ENCODE data around the gene SYNDIG1. TPM values are rescaled to one million over a fixed set of nuclear protein-coding genes. Genes with fewer than 3 reads are reported as not detected.

SYNDIG1 gene
- total and polyA plus RNA-seq, 9 of the 15 experiments (the other 6 are each of a cell fraction or from before 2014, with no cell fraction given) = not detected

DNA sequence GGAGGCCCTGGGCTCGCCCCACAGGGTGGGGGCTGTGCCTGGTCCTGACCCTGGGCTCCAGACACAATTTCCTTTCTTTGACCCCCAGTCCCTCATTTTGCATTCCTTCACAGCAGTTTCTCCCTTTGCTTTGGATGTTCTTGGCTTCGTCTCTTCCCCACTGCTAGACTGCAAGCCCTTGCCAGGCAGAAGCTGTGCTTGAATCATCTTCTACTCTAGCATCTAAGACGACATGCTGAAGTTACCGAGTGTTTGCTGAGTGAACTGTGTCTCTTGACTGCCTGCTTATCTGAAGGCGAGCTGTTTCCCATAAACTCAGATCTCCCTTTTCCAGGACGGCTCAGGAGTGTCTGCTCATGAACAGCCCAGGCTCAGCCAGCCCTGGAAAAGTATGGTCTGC is 14.3 kb upstream of the SYNDIG1 start:
- Histone ChIP-seq H3K79me2 (ENCODE audit: control insufficient read depth, insufficient read depth, low read length) (no peaks in the 10 kb centered on the region), H3K9me1 (ENCODE audit: control insufficient read depth, insufficient read depth, low read length) (no peaks in the 10 kb centered on the region), H4K20me1 (replicated peaks; ENCODE audit: control insufficient read depth, insufficient read depth, low read length) (no peaks in the 10 kb centered on the region; the same call in 1 of the 2 replicates), H3K9ac (ENCODE audit: insufficient read depth in 1 of 2, low read depth in 2 of 2, low read length in 2 of 2) (no peak overlapping the region), H2AFZ (ENCODE audit: low read depth, low read length) (no peak overlapping the region), H3K4me3 (no peak overlapping the region), H3K9me3 (replicated peaks; ENCODE audit: control insufficient read depth, insufficient read depth, low read depth, low read length) (no peaks in the 10 kb centered on the region), H3K4me2 (ENCODE audit: insufficient read depth, low read length) (no peak overlapping the region), H3K27me3 (ENCODE audit: control insufficient read depth in 2 of 2, insufficient read depth in 2 of 2, low read length in 2 of 2) (no peaks in the 10 kb centered on the region), H3K27ac (ENCODE audit: extremely low read depth, low read depth, low read length) (no peak overlapping the region), H3K36me3 (ENCODE audit: control insufficient read depth, insufficient read depth, low read length) (no peaks in the 10 kb centered on the region), H3K4me1 (replicated peaks in 1 of 2; ENCODE audit: control insufficient read depth in 2 of 2, insufficient read depth in 2 of 2, low read length in 2 of 2) (no peaks in the 10 kb centered on the region)
- 0% methylated on average over 5 of the region's 6 CpGs for WGBS (ENCODE audit: insufficient coverage, low coverage, missing lambda C conversion rate)
- in situ Hi-C loops (cut with MboI) (no loop called here), intact Hi-C loops (cut with micrococcal nuclease) (no loop called here)
- no TSS peak for BruUV-seq (replicated peaks)
- no peak for ATAC-seq
- DNase-seq (ENCODE audit: extremely low read depth in 1 of 4, low spot score in 3 of 4) = no peak
- no peak for FAIRE-seq
- CTCF ChIA-PET (ENCODE audit: low intra/inter-chr PET ratio) = no interaction called here
- POLR2A ChIA-PET = no interaction called here
- TF ChIP-seq MCM2 (IDR thresholded peaks at IDR 0.05; ENCODE audit: low read depth) (no peak), SIRT6 (IDR thresholded peaks at IDR 0.05; ENCODE audit: low read depth, low read length) (no peak), U2AF2 (optimal IDR thresholded peaks at IDR 0.05; ENCODE audit: low read depth, low read length) (no peak), STAG1 (CRISPR knock-in tag; IDR thresholded peaks at IDR 0.05; ENCODE audit: borderline replicate concordance) (no peak), FOXK1 (CRISPR knock-in tag; IDR thresholded peaks at IDR 0.05; ENCODE audit: borderline replicate concordance) (no peak), HCFC1 (IDR thresholded peaks at IDR 0.05; ENCODE audit: low read depth, low read length) (no peak)
- TF ChIP-seq, protein P1, sequence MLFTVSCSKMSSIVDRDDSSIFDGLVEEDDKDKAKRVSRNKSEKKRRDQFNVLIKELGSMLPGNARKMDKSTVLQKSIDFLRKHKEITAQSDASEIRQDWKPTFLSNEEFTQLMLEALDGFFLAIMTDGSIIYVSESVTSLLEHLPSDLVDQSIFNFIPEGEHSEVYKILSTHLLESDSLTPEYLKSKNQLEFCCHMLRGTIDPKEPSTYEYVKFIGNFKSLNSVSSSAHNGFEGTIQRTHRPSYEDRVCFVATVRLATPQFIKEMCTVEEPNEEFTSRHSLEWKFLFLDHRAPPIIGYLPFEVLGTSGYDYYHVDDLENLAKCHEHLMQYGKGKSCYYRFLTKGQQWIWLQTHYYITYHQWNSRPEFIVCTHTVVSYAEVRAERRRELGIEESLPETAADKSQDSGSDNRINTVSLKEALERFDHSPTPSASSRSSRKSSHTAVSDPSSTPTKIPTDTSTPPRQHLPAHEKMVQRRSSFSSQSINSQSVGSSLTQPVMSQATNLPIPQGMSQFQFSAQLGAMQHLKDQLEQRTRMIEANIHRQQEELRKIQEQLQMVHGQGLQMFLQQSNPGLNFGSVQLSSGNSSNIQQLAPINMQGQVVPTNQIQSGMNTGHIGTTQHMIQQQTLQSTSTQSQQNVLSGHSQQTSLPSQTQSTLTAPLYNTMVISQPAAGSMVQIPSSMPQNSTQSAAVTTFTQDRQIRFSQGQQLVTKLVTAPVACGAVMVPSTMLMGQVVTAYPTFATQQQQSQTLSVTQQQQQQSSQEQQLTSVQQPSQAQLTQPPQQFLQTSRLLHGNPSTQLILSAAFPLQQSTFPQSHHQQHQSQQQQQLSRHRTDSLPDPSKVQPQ (CRISPR knock-in tag; IDR thresholded peaks at IDR 0.05; ENCODE audit: borderline replicate concordance) = no peak
- TF ChIP-seq, protein P2, sequence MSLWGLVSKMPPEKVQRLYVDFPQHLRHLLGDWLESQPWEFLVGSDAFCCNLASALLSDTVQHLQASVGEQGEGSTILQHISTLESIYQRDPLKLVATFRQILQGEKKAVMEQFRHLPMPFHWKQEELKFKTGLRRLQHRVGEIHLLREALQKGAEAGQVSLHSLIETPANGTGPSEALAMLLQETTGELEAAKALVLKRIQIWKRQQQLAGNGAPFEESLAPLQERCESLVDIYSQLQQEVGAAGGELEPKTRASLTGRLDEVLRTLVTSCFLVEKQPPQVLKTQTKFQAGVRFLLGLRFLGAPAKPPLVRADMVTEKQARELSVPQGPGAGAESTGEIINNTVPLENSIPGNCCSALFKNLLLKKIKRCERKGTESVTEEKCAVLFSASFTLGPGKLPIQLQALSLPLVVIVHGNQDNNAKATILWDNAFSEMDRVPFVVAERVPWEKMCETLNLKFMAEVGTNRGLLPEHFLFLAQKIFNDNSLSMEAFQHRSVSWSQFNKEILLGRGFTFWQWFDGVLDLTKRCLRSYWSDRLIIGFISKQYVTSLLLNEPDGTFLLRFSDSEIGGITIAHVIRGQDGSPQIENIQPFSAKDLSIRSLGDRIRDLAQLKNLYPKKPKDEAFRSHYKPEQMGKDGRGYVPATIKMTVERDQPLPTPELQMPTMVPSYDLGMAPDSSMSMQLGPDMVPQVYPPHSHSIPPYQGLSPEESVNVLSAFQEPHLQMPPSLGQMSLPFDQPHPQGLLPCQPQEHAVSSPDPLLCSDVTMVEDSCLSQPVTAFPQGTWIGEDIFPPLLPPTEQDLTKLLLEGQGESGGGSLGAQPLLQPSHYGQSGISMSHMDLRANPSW (CRISPR knock-in tag; IDR thresholded peaks at IDR 0.05) = no peak
- TF ChIP-seq, protein P3, sequence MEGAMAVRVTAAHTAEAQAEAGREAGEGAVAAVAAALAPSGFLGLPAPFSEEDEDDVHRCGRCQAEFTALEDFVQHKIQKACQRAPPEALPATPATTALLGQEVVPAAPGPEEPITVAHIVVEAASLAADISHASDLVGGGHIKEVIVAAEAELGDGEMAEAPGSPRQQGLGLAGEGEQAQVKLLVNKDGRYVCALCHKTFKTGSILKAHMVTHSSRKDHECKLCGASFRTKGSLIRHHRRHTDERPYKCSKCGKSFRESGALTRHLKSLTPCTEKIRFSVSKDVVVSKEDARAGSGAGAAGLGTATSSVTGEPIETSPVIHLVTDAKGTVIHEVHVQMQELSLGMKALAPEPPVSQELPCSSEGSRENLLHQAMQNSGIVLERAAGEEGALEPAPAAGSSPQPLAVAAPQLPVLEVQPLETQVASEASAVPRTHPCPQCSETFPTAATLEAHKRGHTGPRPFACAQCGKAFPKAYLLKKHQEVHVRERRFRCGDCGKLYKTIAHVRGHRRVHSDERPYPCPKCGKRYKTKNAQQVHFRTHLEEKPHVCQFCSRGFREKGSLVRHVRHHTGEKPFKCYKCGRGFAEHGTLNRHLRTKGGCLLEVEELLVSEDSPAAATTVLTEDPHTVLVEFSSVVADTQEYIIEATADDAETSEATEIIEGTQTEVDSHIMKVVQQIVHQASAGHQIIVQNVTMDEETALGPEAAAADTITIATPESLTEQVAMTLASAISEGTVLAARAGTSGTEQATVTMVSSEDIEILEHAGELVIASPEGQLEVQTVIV (CRISPR knock-in tag; IDR thresholded peaks at IDR 0.05; ENCODE audit: borderline replicate concordance) = no peak
- TF ChIP-seq, protein P4, sequence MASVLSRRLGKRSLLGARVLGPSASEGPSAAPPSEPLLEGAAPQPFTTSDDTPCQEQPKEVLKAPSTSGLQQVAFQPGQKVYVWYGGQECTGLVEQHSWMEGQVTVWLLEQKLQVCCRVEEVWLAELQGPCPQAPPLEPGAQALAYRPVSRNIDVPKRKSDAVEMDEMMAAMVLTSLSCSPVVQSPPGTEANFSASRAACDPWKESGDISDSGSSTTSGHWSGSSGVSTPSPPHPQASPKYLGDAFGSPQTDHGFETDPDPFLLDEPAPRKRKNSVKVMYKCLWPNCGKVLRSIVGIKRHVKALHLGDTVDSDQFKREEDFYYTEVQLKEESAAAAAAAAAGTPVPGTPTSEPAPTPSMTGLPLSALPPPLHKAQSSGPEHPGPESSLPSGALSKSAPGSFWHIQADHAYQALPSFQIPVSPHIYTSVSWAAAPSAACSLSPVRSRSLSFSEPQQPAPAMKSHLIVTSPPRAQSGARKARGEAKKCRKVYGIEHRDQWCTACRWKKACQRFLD (CRISPR knock-in tag; IDR thresholded peaks at IDR 0.05) = no peak
